Measurements from ENCODE around the gene ARID4B.

GRCh38 chr1:235343726-235344125 lies 15.7 kb upstream of the ARID4B start:
- no peak for TF ChIP-seq POLR2A (IDR thresholded peaks at IDR 0.05)
- TF ChIP-seq CTCF (IDR thresholded peaks at IDR 0.05): no peak
